AG09309 (cell line): ENCODE results near the gene DUS4L.
"Not testable (repeated sequence)": the region's sequence is repeated elsewhere in the genome, so short reads cannot be mapped to it uniquely, and the experiment has no call there.

Experiments used
- DNase-seq: peaks from one replicate; pipeline ENCODE4 v3.0.0-alpha.2; 2010; ENCODE audit warnings: low read depth
- H3K4me3 ChIP-seq: 2 replicates; pipeline ENCODE4 v1.5.1; 2011; ENCODE audit warnings: mild to moderate bottlenecking, low read depth, low read length, moderate library complexity; ENCODE audit not compliant: control insufficient read depth
- CTCF ChIP-seq: IDR thresholded peaks from 2 replicates; pipeline ENCODE4 v1.5.1; 2011; ENCODE audit warnings: mild to moderate bottlenecking, low read depth, low read length, inconsistent platforms; ENCODE audit not compliant: insufficient read depth, control insufficient read depth; ENCODE audit errors: missing control alignments

The DUS4L gene

GRCh38 chr7:107563775-107564552, at the start of gene DUS4L, which contains the start of gene COG5:
DUS4L (plus strand) TSS chr7:107563971; CDS start chr7:107567071, 3,100 bp downstream.
COG5 (minus strand) TSS chr7:107563920; CDS start chr7:107563896, 24 bp downstream.
- no peak for DNase-seq
- peak within 1 kb of the TSS; percentile 63 for H3K4me3 ChIP-seq
- no peak for TF ChIP-seq CTCF

DNA sequence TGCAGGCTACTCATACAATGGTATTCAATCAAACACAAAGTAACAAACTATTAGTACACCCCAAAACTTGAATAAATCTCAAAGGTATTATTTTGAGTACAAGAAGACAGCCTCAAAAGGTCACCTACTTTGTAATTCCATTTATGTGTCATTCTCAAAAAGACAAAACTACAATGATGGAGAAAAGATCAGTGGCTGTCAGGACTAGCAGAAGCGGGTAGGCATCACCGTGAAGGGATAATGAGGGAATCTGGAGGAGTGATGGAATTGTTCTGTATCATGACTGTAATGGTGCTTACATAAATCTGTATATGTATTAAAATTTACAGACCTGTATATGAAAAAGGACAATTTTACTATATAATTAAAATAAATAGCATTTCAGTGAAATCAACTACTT, 37.1 kb upstream of the DUS4L start:
- no peak for DNase-seq
- TF ChIP-seq CTCF: no peak
- H3K4me3 ChIP-seq: no peak overlapping the region

DNA sequence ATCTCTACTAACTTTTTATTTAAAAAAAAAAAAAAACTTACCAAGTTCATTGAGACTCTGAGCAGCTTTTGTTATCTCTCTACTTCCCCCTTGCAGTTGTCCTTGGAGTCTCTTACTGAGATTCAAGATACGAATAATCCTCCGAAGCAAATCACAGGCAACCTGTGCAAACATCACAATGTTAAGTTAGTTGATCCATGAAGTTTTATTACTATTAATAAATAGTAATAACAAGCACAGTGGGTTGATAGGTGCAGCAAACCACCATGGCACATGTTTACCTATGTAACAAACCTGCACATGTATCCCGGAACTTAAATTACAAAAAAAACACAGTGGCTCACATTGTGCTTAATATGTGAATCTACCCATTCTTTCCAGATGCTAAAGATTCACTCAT, 36.6 kb upstream of the DUS4L start:
- H3K4me3 ChIP-seq: no peak overlapping the region
- no peak for DNase-seq
- TF ChIP-seq CTCF: no peak

DNA sequence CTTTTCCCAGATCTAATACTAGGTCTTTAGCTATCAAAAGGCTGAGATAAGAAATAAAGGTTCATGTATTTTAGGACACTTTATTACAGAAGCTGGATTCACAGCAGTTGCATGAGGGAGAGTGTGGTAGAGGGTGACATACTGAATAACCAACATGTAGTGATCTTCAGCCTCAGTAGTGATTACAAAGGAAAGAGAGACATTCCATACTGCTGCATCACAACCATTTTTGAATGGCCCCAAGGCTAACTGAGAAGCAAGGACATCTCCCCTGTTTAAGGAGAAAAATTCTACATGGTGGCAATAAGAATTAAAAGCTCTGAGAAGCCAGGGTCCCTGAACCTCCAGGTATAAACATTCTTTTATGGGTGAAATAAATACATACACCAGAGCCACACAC, 35.3 kb upstream of the DUS4L start:
- no peak overlapping the region for H3K4me3 ChIP-seq
- no peak for TF ChIP-seq CTCF
- peak; percentile 28 for DNase-seq

DNA sequence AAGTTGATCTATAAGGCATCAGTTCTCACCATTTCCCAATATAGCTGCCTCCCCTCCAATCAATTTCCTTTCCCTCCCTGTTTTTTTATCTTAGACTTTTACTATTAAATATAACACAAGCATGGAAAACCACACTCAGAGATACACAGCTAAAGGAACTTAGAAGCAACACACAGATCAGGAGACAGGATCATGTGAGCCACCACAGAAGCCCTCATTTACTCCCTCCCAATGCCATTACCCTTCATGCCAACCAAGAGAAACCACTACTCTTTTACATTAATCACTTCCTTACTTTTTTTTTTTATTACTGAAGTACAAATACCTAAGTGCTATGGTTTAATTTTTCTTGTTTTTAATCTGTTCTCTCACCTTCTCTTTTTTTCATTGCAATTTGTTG, 33.0 kb upstream of the DUS4L start:
- no peak for TF ChIP-seq CTCF
- DNase-seq: no peak
- H3K4me3 ChIP-seq: no peak overlapping the region

GRCh38 chr7:107534139-107534538, 29.6 kb upstream of the DUS4L start:
- DNase-seq: no peak
- TF ChIP-seq CTCF: no peak

DNA sequence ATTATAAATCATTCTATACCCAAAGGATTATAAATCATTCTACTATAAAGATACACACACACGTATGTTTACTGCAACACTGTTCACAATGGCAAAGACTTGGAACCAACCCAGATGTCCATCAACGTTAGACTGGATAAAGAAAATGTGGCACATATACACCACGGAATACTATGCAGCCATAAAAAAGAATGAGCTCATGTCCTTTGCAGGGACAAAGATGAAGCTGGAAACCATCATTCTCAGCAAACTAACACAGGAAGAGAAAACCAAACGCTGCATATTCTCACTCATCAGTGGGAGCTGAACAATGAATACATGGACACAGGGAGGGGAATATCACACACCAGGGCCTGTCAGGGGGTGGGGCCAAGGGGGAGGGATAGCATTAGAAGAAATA, 26.5 kb upstream of the DUS4L start:
- not testable (repeated sequence) for DNase-seq, H3K4me3 ChIP-seq

More at GRCh38 chr7:107534139-107534538, 29.6 kb upstream of the DUS4L start:
- no peak overlapping the region for H3K4me3 ChIP-seq
